ENCODE measurements around the gene HTR1A.

The HTR1A gene

GRCh38 chr5:63911871-63912270, 50.4 kb downstream of the HTR1A start:
- no peak overlapping the region for H3K4me3 ChIP-seq (ENCODE audit: low read length)
- DNase-seq (ENCODE audit: low read depth) = no peak
- no peak for TF ChIP-seq CTCF (IDR thresholded peaks at IDR 0.05; ENCODE audit: insufficient read depth, low read depth, low read length, missing control alignments)

All from epithelial cell of esophagus (primary cell).